HL-60 (cell line): ENCODE measurements around the gene ARID5B.

ENCODE experiments used
- DNase-seq, 2 experiments: peaks; one replicate each; pipeline ENCODE4 v3.0.0-alpha.2; 2010 to 2020; ENCODE audit warnings: low read depth in 1 of 2, low spot score in 1 of 2
- H3K27ac ChIP-seq: fragments of 250-450 bp; sonication (Bioruptor Pico); replicated peaks from 2 replicates; pipeline ENCODE4 v1.5.1; 2020; ENCODE audit warnings: mild to moderate bottlenecking, moderate library complexity
- H3K27me3 ChIP-seq: fragments of 250-450 bp; sonication (Bioruptor Pico); 2 replicates; pipeline ENCODE4 v1.5.1; 2021; ENCODE audit warnings: mild to moderate bottlenecking, moderate library complexity; ENCODE audit not compliant: insufficient read depth, poor library complexity, severe bottlenecking
- H3K4me3 ChIP-seq: replicated peaks from 2 replicates; pipeline ENCODE4 v1.5.1; 2011; ENCODE audit warnings: mild to moderate bottlenecking, control low read depth, low read length; ENCODE audit not compliant: insufficient read depth
- CTCF ChIP-seq: IDR thresholded peaks from one replicate; pipeline ENCODE4 v1.5.1; 2011; ENCODE audit warnings: low read length, control low read depth, inconsistent platforms; ENCODE audit not compliant: insufficient read depth
- GABPA ChIP-seq: IDR thresholded peaks from 2 replicates; pipeline ENCODE4 v1.6.1; 2012; ENCODE audit warnings: low read depth
- POLR2AphosphoS5 ChIP-seq: IDR thresholded peaks from 2 replicates; pipeline ENCODE4 v1.6.1; 2012; ENCODE audit warnings: low read depth
- REST ChIP-seq: IDR thresholded peaks from 2 replicates; pipeline ENCODE4 v1.6.1; 2012; ENCODE audit warnings: low read depth; ENCODE audit not compliant: insufficient replicate concordance
- SPI1 ChIP-seq: IDR thresholded peaks from 2 replicates; pipeline ENCODE4 v1.6.1; 2012; ENCODE audit warnings: low read depth, mild to moderate bottlenecking, borderline replicate concordance

The ARID5B gene

DNA sequence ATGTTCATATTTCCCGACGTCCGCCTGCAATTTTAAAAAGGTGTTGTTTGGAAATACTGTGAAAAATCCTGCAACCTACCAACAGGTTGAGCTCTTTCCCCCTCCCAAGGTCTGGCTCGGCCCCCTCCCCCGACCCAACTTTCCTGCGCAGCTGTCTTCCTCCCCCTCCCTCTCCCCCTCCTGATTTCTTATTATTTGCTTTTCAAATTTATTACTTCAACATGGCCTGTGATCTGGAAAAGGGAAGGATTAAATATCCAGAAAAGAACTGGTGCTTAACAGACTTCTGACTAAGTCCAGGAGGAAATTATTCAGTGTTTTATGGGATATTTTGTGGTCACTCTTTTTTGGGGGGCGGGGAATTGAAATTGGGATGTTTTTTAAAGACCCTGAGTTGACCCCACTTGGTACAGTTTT, 2.4 kb downstream of the ARID5B start:
- Histone ChIP-seq H3K27me3 (peaks cover 5% of the 10 kb centered on the region), H3K27ac (no peak overlapping the region), H3K4me3 (peak overlapping the region; percentile 76)
- no peak for DNase-seq
- TF ChIP-seq CTCF (no peak), REST (no peak), POLR2AphosphoS5 (no peak), GABPA (no peak), SPI1 (no peak)

- no peak for DNase-seq
- no peak overlapping the region for H3K4me3 ChIP-seq
- H3K27me3 ChIP-seq, result peaks cover 5% of the 10 kb centered on the region
- H3K27ac ChIP-seq, result no peak overlapping the region
- no peak for TF ChIP-seq SPI1
- no peak for TF ChIP-seq GABPA
- no peak for TF ChIP-seq POLR2AphosphoS5
- TF ChIP-seq REST, result no peak
- TF ChIP-seq CTCF, result no peak
Observed at GRCh38 chr10:61904733-61905725, 3.5 kb downstream of the ARID5B start.

GRCh38 chr10:61905837-61906561, 4.5 kb downstream of the ARID5B start:
- peaks cover 5% of the 10 kb centered on the region for H3K27me3 ChIP-seq
- no peak overlapping the region for H3K27ac ChIP-seq
- no peak for DNase-seq
- TF ChIP-seq SPI1 (no peak), REST (no peak), GABPA (no peak), CTCF (no peak), POLR2AphosphoS5 (no peak)
- H3K4me3 ChIP-seq, result no peak overlapping the region
